ENCODE measurements around the gene ARL4C. TPM values are rescaled to one million over a fixed set of nuclear protein-coding genes. Genes with fewer than 3 reads are reported as not detected.

The ARL4C gene
- total and polyA plus RNA-seq, 4 donors = 6.1 to 16.2 (median 10.9) TPM

GRCh38 chr2:234518986-234519642 lies 22.2 kb upstream of the ARL4C start:
- Histone ChIP-seq H3K36me3 (ENCODE audit: control insufficient read depth in 4 of 4, insufficient read depth in 4 of 4, low read length in 4 of 4) (no peaks in the 10 kb centered on the region), H3K27ac (ENCODE audit: low read depth in 1 of 2, low read length in 1 of 2) (no peak overlapping the region), H3K4me1 (ENCODE audit: control insufficient read depth in 5 of 5, insufficient read depth in 5 of 5, low read length in 5 of 5) (no peaks in the 10 kb centered on the region), H3K4me3 (no peak overlapping the region), H3K27me3 (ENCODE audit: control insufficient read depth in 3 of 3, insufficient read depth in 3 of 3, low read length in 2 of 3) (no peaks in the 10 kb centered on the region), H3K9ac (ENCODE audit: insufficient read depth in 1 of 2, low read length in 2 of 2) (no peak overlapping the region), H3K9me3 (ENCODE audit: control insufficient read depth in 4 of 4, insufficient read depth in 3 of 4, low read length in 3 of 4) (peaks cover 0 to 2% (median 0%) of the 10 kb centered on the region in 4 donors)
- ATAC-seq (ENCODE audit: insufficient read depth, low FRiP score) = no peak
- TF ChIP-seq, protein P1, sequence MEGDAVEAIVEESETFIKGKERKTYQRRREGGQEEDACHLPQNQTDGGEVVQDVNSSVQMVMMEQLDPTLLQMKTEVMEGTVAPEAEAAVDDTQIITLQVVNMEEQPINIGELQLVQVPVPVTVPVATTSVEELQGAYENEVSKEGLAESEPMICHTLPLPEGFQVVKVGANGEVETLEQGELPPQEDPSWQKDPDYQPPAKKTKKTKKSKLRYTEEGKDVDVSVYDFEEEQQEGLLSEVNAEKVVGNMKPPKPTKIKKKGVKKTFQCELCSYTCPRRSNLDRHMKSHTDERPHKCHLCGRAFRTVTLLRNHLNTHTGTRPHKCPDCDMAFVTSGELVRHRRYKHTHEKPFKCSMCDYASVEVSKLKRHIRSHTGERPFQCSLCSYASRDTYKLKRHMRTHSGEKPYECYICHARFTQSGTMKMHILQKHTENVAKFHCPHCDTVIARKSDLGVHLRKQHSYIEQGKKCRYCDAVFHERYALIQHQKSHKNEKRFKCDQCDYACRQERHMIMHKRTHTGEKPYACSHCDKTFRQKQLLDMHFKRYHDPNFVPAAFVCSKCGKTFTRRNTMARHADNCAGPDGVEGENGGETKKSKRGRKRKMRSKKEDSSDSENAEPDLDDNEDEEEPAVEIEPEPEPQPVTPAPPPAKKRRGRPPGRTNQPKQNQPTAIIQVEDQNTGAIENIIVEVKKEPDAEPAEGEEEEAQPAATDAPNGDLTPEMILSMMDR (IDR thresholded peaks at IDR 0.05; ENCODE audit: control extremely low read depth, extremely low read depth) = no peak
- DNase-seq = no peak
- WGBS, 2 donors = 89 to 95% methylated on average over 5 of the region's 5 CpGs

GRCh38 chr2:234517971-234518370 lies 21.1 kb upstream of the ARL4C start:
- Histone ChIP-seq H3K36me3 (ENCODE audit: control insufficient read depth in 4 of 4, insufficient read depth in 4 of 4, low read length in 4 of 4) (no peaks in the 10 kb centered on the region), H3K27me3 (ENCODE audit: control insufficient read depth in 3 of 3, insufficient read depth in 3 of 3, low read length in 2 of 3) (no peaks in the 10 kb centered on the region), H3K9me3 (ENCODE audit: control insufficient read depth in 4 of 4, insufficient read depth in 3 of 4, low read length in 3 of 4) (no peaks in the 10 kb centered on the region), H3K4me3 (no peak overlapping the region), H3K9ac (ENCODE audit: insufficient read depth in 1 of 2, low read length in 2 of 2) (no peak overlapping the region), H3K4me1 (ENCODE audit: control insufficient read depth in 5 of 5, insufficient read depth in 5 of 5, low read length in 5 of 5) (no peaks in the 10 kb centered on the region), H3K27ac (ENCODE audit: low read depth in 1 of 2, low read length in 1 of 2) (no peak overlapping the region)
- no peak for ATAC-seq (ENCODE audit: insufficient read depth, low FRiP score)
- DNase-seq = no peak
- whole genome bisulfite sequencing, 2 donors = 82 to 90% methylated on average over 8 of the region's 8 CpGs
- TF ChIP-seq, protein P1 (IDR thresholded peaks at IDR 0.05; ENCODE audit: control extremely low read depth, extremely low read depth) = no peak

DNA sequence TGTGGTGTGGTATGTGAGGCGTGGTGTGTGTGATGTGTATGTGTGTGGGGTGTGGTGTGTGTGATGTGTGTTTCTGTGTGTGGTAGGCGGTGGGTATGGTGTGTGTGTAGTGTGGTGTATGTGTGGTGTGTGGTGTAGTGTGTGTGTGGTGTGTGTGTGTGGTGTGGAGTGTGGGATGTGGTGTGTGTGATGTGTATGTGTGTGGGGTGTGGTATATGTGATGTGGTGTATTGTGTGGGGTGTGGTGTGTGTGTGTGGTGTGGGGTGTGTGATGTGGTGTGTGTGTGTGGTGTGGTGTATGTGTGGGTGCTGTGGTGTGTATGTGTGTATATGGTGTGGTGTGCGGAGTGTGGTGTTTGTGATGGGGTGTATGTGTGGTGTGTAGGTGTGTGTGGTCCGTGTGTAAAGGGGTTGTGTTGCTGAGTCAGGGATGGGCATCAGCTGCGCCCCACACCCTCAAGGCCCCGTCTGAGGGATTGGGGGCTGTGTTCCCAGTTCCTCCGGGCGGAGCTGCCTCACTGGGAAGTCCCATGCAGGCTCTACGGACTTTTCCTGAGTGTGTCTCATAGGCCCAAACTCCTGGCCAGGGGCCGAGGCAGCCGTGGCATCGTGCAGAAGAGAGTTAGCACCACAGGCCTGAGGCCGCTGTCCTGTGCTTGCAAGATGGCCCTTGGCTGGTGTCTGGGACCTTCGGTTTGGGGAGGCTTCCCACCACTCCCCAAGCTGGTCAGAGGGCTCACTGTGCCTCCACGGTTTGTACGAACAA lies 18.2 kb upstream of the ARL4C start:
- 76 to 85% methylated on average over 16 of the region's 16 CpGs for WGBS, 2 donors
- Histone ChIP-seq H3K27ac (ENCODE audit: low read depth in 1 of 2, low read length in 1 of 2) (no peak overlapping the region), H3K27me3 (ENCODE audit: control insufficient read depth in 3 of 3, insufficient read depth in 3 of 3, low read length in 2 of 3) (no peaks in the 10 kb centered on the region), H3K9me3 (ENCODE audit: control insufficient read depth in 4 of 4, insufficient read depth in 3 of 4, low read length in 3 of 4) (no peaks in the 10 kb centered on the region), H3K4me1 (ENCODE audit: control insufficient read depth in 5 of 5, insufficient read depth in 5 of 5, low read length in 5 of 5) (no peaks in the 10 kb centered on the region), H3K36me3 (ENCODE audit: control insufficient read depth in 4 of 4, insufficient read depth in 4 of 4, low read length in 4 of 4) (no peaks in the 10 kb centered on the region), H3K4me3 (no peak overlapping the region), H3K9ac (ENCODE audit: insufficient read depth in 1 of 2, low read length in 2 of 2) (no peak overlapping the region)
- no peak for DNase-seq
- ATAC-seq (ENCODE audit: insufficient read depth, low FRiP score) = no peak
- TF ChIP-seq, protein P1 (IDR thresholded peaks at IDR 0.05; ENCODE audit: control extremely low read depth, extremely low read depth) = no peak

Data from lung (tissue), 12 donors.